H1 (cell line): Measurements from ENCODE around the gene BANF1. TPM values are rescaled to one million over a fixed set of nuclear protein-coding genes. Genes with fewer than 3 reads are reported as not detected.

Source experiments
- CTCF ChIA-PET: fragments of 300-600 bp; sonication (Branson Sonifier 250); formaldehyde crosslinking; loops from one replicate; lab custom pipeline; 2021; ENCODE audit not compliant: partially characterized antibody; lab: Charles Lee
- POLR2A ChIA-PET: fragments of 300-600 bp; sonication (Branson Sonifier 250); formaldehyde crosslinking; loops from one replicate; lab custom pipeline; 2021; ENCODE audit warnings: inconsistent platforms; ENCODE audit not compliant: partially characterized antibody; lab: Charles Lee
- DNase-seq, 2 experiments: peaks; one replicate each; pipeline versions ENCODE4 v3.0.0 to v3.0.0-alpha.2; 2010 to 2022; ENCODE audit warnings: low spot score in 2 of 2, low read depth in 1 of 2, mixed read lengths in 1 of 2
- FAIRE-seq: peaks from 2 replicates; lab custom pipeline; 2011; peaks lifted over from hg19 to GRCh38; lab: Jason Lieb, UNC
- H2AFZ ChIP-seq: 2 replicates; pipeline ENCODE4 v1.8.1; 2012; ENCODE audit warnings: low read length, inconsistent platforms
- H2AK5ac ChIP-seq: 2 replicates; pipeline ENCODE4 v1.6.1; 2013; ENCODE audit warnings: low read depth, low read length
- H2BK120ac ChIP-seq: replicated peaks from 2 replicates; pipeline ENCODE3; 2013; ENCODE audit warnings: low read depth, low read length, inconsistent platforms
- H2BK12ac ChIP-seq: 2 replicates; pipeline ENCODE4 v1.6.1; 2013; ENCODE audit warnings: low read depth, low read length
- H2BK15ac ChIP-seq: 2 replicates; pipeline ENCODE4 v1.6.1; 2013; ENCODE audit warnings: low read length
- H2BK20ac ChIP-seq: 2 replicates; pipeline ENCODE4 v1.6.1; 2013; ENCODE audit warnings: low read length
- H2BK5ac ChIP-seq: 2 replicates; pipeline ENCODE4 v1.6.1; 2013; ENCODE audit warnings: low read depth, low read length
- H3K14ac ChIP-seq: 2 replicates; pipeline ENCODE4 v1.6.1; 2013; ENCODE audit warnings: inconsistent platforms; ENCODE audit not compliant: insufficient read length
- H3K18ac ChIP-seq: 2 replicates; pipeline ENCODE4 v1.6.1; 2013; ENCODE audit warnings: low read length; ENCODE audit errors: extremely low read depth
- H3K23ac ChIP-seq: 2 replicates; pipeline ENCODE4 v1.6.1; 2013; ENCODE audit warnings: inconsistent platforms; ENCODE audit not compliant: insufficient read length
- H3K23me2 ChIP-seq: 2 replicates; pipeline ENCODE4 v1.6.1; 2013; ENCODE audit warnings: low read depth, low read length
- H3K27ac ChIP-seq: 2 replicates; pipeline ENCODE4 v1.6.1; 2011; ENCODE audit warnings: low read depth, low read length, inconsistent platforms
- H3K27me3 ChIP-seq, 4 experiments: replicated peaks in 1 of 4; 1 replicate in 1 of 4; 2 replicates in 3 of 4; pipeline versions ENCODE4 v1.6.1 to v1.8.1; 2011 to 2013; ENCODE audit warnings: low read length in 3 of 4, mild to moderate bottlenecking in 3 of 4, inconsistent platforms in 2 of 4, mixed read lengths in 2 of 4, moderate library complexity in 1 of 4; ENCODE audit not compliant: control insufficient read depth in 3 of 4, insufficient read depth in 3 of 4; ENCODE audit errors: extremely low read depth in 1 of 4
- H3K36me3 ChIP-seq, 4 experiments: 2 replicates each; pipeline versions ENCODE4 v1.6.1 to v1.8.1; 2011 to 2013; ENCODE audit warnings: mild to moderate bottlenecking in 4 of 4, low read length in 3 of 4, moderate library complexity in 2 of 4, control low read depth in 1 of 4, inconsistent platforms in 1 of 4; ENCODE audit not compliant: insufficient read depth in 4 of 4, control insufficient read depth in 2 of 4
- H3K4ac ChIP-seq: replicated peaks from 2 replicates; pipeline ENCODE3; 2013; ENCODE audit warnings: low read length, low read depth, mixed read lengths, inconsistent platforms; ENCODE audit not compliant: insufficient read length
- H3K4me1 ChIP-seq, 4 experiments: replicated peaks in 1 of 4; 1 replicate in 1 of 4; 2 replicates in 3 of 4; pipeline versions ENCODE4 v1.6.1 to v1.8.1; 2011 to 2013; ENCODE audit warnings: low read length in 3 of 4, inconsistent platforms in 2 of 4, mixed read lengths in 1 of 4; ENCODE audit not compliant: insufficient read depth in 4 of 4, control insufficient read depth in 3 of 4
- H3K4me2 ChIP-seq, 2 experiments: 2 replicates each; pipeline versions ENCODE4 v1.6.1 to v1.8.1; 2011 to 2013; ENCODE audit warnings: low read depth in 2 of 2, low read length in 2 of 2, control low read depth in 1 of 2, inconsistent platforms in 1 of 2, mild to moderate bottlenecking in 1 of 2; ENCODE audit not compliant: insufficient read depth in 1 of 2
- H3K4me3 ChIP-seq, 4 experiments: fragments of 200-600, 300-600 bp in 1 of 4; sonication (generic), shearing (Covaris generic), sonication (Bioruptor Twin) in 1 of 4; 2 replicates each; pipeline versions ENCODE4 v1.5.1 to v1.8.1; 2011 to 2016; ENCODE audit warnings: low read length in 4 of 4, low read depth in 3 of 4, control low read depth in 2 of 4, inconsistent platforms in 2 of 4, mild to moderate bottlenecking in 2 of 4, mixed read lengths in 1 of 4, moderate library complexity in 1 of 4; ENCODE audit not compliant: insufficient read depth in 2 of 4; ENCODE audit errors: extremely low read depth in 1 of 4
- H3K56ac ChIP-seq: replicated peaks from 2 replicates; pipeline ENCODE3; 2013; ENCODE audit warnings: low read depth, mild to moderate bottlenecking, mixed read lengths, low read length, inconsistent platforms; ENCODE audit not compliant: insufficient read length
- H3K79me1 ChIP-seq: 2 replicates; pipeline ENCODE4 v1.6.1; 2013; ENCODE audit warnings: low read depth, low read length, control low read depth
- H3K79me2 ChIP-seq, 2 experiments: 2 replicates each; pipeline versions ENCODE4 v1.6.1 to v1.8.1; 2012 to 2013; ENCODE audit warnings: low read length in 2 of 2, mild to moderate bottlenecking in 2 of 2, inconsistent platforms in 1 of 2; ENCODE audit not compliant: insufficient read depth in 2 of 2, control insufficient read depth in 1 of 2
- H3K9ac ChIP-seq, 4 experiments: replicated peaks in 1 of 4; 1 replicate in 1 of 4; 2 replicates in 3 of 4; pipeline versions ENCODE4 v1.6.1 to v1.8.1; 2011 to 2013; ENCODE audit warnings: low read depth in 3 of 4, low read length in 3 of 4, control low read depth in 2 of 4, mild to moderate bottlenecking in 2 of 4, moderate library complexity in 2 of 4, inconsistent platforms in 1 of 4; ENCODE audit errors: extremely low read depth in 1 of 4
- H3K9me3 ChIP-seq, 2 experiments: 2 replicates each; pipeline versions ENCODE4 v1.6.1 to v1.8.1; 2012 to 2013; ENCODE audit warnings: mild to moderate bottlenecking in 2 of 2, moderate library complexity in 2 of 2, control low read depth in 1 of 2, inconsistent platforms in 1 of 2, low read depth in 1 of 2, low read length in 1 of 2, mixed read lengths in 1 of 2; ENCODE audit not compliant: insufficient read depth in 2 of 2
- H4K20me1 ChIP-seq, 2 experiments: replicated peaks in 1 of 2; 2 replicates each; pipeline versions ENCODE3 to v1.8.1; 2011 to 2013; ENCODE audit warnings: inconsistent platforms in 2 of 2, low read length in 2 of 2, mild to moderate bottlenecking in 1 of 2; ENCODE audit not compliant: insufficient read depth in 2 of 2, control insufficient read depth in 1 of 2
- H4K5ac ChIP-seq: 2 replicates; pipeline ENCODE4 v1.6.1; 2013; ENCODE audit warnings: low read length, low read depth, mixed read lengths, inconsistent platforms; ENCODE audit not compliant: insufficient read length
- H4K8ac ChIP-seq: 2 replicates; pipeline ENCODE4 v1.8.0; 2013; ENCODE audit warnings: mild to moderate bottlenecking, moderate library complexity, low read length, inconsistent platforms; ENCODE audit not compliant: insufficient read depth; ENCODE audit errors: extremely low read depth
- H4K91ac ChIP-seq: replicated peaks from 2 replicates; pipeline ENCODE3; 2013; ENCODE audit warnings: low read length, mixed read lengths, inconsistent platforms; ENCODE audit not compliant: insufficient read length
- TEAD4 ChIP-seq: IDR thresholded peaks from 2 replicates; pipeline ENCODE4 v1.6.1; 2012; ENCODE audit warnings: low read depth, low read length, inconsistent platforms, mixed read lengths
- WGBS, 2 experiments: shearing (Covaris generic) in 1 of 2; methylation state at CpG; one replicate each; pipeline versions ENCODE4 v1.1.6 to v1.1.7; 2013 to 2015; ENCODE audit warnings: low lambda C conversion rate in 2 of 2, mixed read lengths in 2 of 2, inconsistent platforms in 1 of 2, low coverage in 1 of 2, missing lambda C conversion rate in 1 of 2; ENCODE audit not compliant: insufficient replicate concordance in 2 of 2, insufficient coverage in 1 of 2, insufficient read length in 1 of 2; ENCODE audit errors: extremely low coverage in 1 of 2, missing lambda C conversion rate in 1 of 2; 5-methylcytosine and 5-hydroxymethylcytosine counted together
- polyA plus RNA-seq, 7 experiments: library from polyadenylated mRNA; depleted of rRNA in 3 of 7; stranded (reverse) in 5 of 7; unstranded in 2 of 7; fragments of >200 nt in 5 of 7; fragments of 200-250 nt in 2 of 7; gene quantifications; 1 replicate in 5 of 7; 2 replicates in 1 of 7; 4 replicates in 1 of 7; pipeline versions ENCODE4 v1.2.1 to v1.2.3, GENCODE V29; 2011 to 2013; ENCODE audit warnings: missing spikeins in 2 of 7, mixed read lengths in 2 of 7
- total RNA-seq: library from RNA; stranded (reverse); fragmentation: NEBNext Ultra II Directional; extraction: Animal tissue kit (Norgen Biotek cat#: 25700); gene quantifications from 2 replicates; pipeline ENCODE4 v1.2.1, GENCODE V29; 2021
- TF ChIP-seq, protein P1 (sequence below): IDR thresholded peaks from 2 replicates; pipeline ENCODE4 v1.6.1; 2012; ENCODE audit warnings: inconsistent platforms

The BANF1 gene
- total and polyA plus RNA-seq, 2 of the 8 experiments (the other 6 are each of a cell fraction or from before 2014, with no cell fraction given), result 330 to 467 TPM

DNA sequence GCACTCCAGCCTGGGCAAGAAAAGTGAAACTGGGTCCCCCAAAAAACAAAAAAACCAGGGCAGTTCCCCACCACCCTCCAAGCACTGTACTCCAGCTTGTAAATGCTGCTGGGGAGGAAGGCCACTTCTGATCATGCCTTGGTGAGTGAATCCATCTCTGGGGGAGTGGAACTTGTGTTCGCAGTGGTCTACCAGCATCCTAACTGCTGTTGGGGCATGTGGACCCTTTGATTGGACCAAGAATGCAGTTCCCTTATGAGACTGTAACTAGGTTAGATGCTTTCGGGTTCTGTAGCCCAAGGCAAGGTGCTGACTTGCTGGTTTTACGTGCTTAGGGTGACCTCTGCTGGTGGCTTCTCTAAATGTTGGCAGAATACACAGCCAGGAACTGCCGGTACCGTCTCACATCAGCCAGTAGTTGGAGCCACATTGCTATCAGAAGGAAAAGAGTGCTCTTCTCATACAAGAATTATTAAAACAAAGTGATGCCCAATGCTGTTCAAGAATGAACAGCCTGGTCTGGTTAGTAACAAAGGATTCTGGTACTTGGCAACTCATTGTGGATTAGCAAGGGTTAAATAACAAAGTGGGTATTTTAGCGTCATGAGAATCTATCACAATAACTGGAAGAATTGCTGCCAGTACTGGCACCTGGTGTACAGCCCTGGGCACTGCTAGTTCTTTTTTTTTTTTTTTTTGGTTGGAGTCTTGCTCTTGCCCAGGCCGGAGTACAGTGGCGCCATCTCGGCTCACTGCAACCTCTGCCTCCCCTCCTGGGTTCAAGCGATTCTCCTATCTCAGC lies 13.3 kb upstream of the BANF1 start:
- Histone ChIP-seq H3K23ac (no peak overlapping the region), H2AK5ac (no peak overlapping the region), H3K9ac (no peak overlapping the region), H3K56ac (no peak overlapping the region), H3K79me2 (no peaks in the 10 kb centered on the region), H4K20me1 (peaks cover 0 to 3% of the 10 kb centered on the region in 2 experiments), H3K4me3 (no peak overlapping the region), H4K8ac (no peak overlapping the region), H3K36me3 (no peaks in the 10 kb centered on the region), H4K5ac (no peak overlapping the region), H3K79me1 (no peaks in the 10 kb centered on the region), H2BK120ac (no peak overlapping the region), H2BK5ac (no peak overlapping the region), H2BK20ac (no peak overlapping the region), H3K4me2 (no peak overlapping the region), H2BK12ac (no peak overlapping the region), H3K4me1 (no peaks in the 10 kb centered on the region), H3K4ac (no peak overlapping the region), H3K27ac (no peak overlapping the region), H2BK15ac (no peak overlapping the region), H3K14ac (no peak overlapping the region), H3K9me3 (no peaks in the 10 kb centered on the region), H3K18ac (no peak overlapping the region), H3K23me2 (no peaks in the 10 kb centered on the region), H4K91ac (no peak overlapping the region), H2AFZ (no peak overlapping the region), H3K27me3 (no peaks in the 10 kb centered on the region; a peak in 1 of 7 replicates)
- ChIA-PET CTCF (interaction anchor here (0.7 to 18.4 kb wide), 40 partner anchors 9 to 446 kb away, joined by 3 to 281 read pairs (median 4); partner anchors contain the start of genes CCDC85B, CTSW, FIBP and KAT5), POLR2A (interaction anchor here (0.5 to 1.3 kb wide), 5 partner anchors 10 to 269 kb away, joined by 3 read pairs; partner anchors contain the start of gene RNASEH2C)
- WGBS, 2 experiments, result 46% methylated on average over 9 of the region's 10 CpGs; no CpG with 5 or more reads in 1 of the 2 experiments
- DNase-seq (peak; percentile 78 to 90), FAIRE-seq (peak; percentile 99)
- TF ChIP-seq, protein P1, sequence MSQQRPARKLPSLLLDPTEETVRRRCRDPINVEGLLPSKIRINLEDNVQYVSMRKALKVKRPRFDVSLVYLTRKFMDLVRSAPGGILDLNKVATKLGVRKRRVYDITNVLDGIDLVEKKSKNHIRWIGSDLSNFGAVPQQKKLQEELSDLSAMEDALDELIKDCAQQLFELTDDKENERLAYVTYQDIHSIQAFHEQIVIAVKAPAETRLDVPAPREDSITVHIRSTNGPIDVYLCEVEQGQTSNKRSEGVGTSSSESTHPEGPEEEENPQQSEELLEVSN, result no peak
- peak; percentile 44; the same call in 1 of the 2 replicates for TF ChIP-seq TEAD4
